Mesenchymal stem cell (in vitro differentiated cells and primary cell): ENCODE results near the gene SPDYE3.
"Not testable (repeated sequence)": the region's sequence is repeated elsewhere in the genome, so short reads cannot be mapped to it uniquely, and the experiment has no call there.

ENCODE experiments used
- DNase-seq: peaks from one replicate; pipeline ENCODE4 v3.0.0-alpha.2; 2013
- H2AFZ ChIP-seq: one replicate; pipeline ENCODE4 v1.6.1; 2013; ENCODE audit warnings: low read depth, mild to moderate bottlenecking, control low read depth, inconsistent platforms, low read length, moderate library complexity
- H2AK5ac ChIP-seq: 2 replicates; pipeline ENCODE4 v1.6.1; 2013; ENCODE audit warnings: low read length, moderate library complexity, mild to moderate bottlenecking, inconsistent platforms; ENCODE audit not compliant: severe bottlenecking
- H2BK120ac ChIP-seq: one replicate; pipeline ENCODE4 v1.6.1; 2013; ENCODE audit warnings: low read depth, mild to moderate bottlenecking, inconsistent platforms, low read length, moderate library complexity
- H2BK12ac ChIP-seq, 2 experiments: one replicate each; pipeline ENCODE4 v1.6.1; 2013; ENCODE audit warnings: inconsistent platforms in 2 of 2, low read length in 2 of 2, mild to moderate bottlenecking in 2 of 2, moderate library complexity in 2 of 2, control low read depth in 1 of 2
- H2BK15ac ChIP-seq: one replicate; pipeline ENCODE4 v1.6.1; 2013; ENCODE audit warnings: mild to moderate bottlenecking, low read depth, inconsistent platforms; ENCODE audit not compliant: poor library complexity, severe bottlenecking
- H2BK5ac ChIP-seq: 2 replicates; pipeline ENCODE4 v1.6.1; 2013; ENCODE audit warnings: low read depth, mild to moderate bottlenecking, low read length, control low read depth, inconsistent platforms; ENCODE audit not compliant: poor library complexity, severe bottlenecking
- H3K14ac ChIP-seq, 2 experiments: one replicate each; pipeline ENCODE4 v1.6.1; 2013; ENCODE audit warnings: inconsistent platforms in 2 of 2, low read length in 2 of 2, control low read depth in 1 of 2, mild to moderate bottlenecking in 1 of 2, moderate library complexity in 1 of 2
- H3K18ac ChIP-seq, 2 experiments: one replicate each; pipeline ENCODE4 v1.6.1; 2013; ENCODE audit warnings: inconsistent platforms in 2 of 2, low read length in 2 of 2, control low read depth in 1 of 2, low read depth in 1 of 2, mild to moderate bottlenecking in 1 of 2
- H3K23ac ChIP-seq, 2 experiments: one replicate each; pipeline ENCODE4 v1.6.1; 2013; ENCODE audit warnings: inconsistent platforms in 2 of 2, low read length in 2 of 2, mild to moderate bottlenecking in 2 of 2, moderate library complexity in 2 of 2, control low read depth in 1 of 2
- H3K27ac ChIP-seq: 2 replicates; pipeline ENCODE4 v1.5.1; 2013; ENCODE audit warnings: mild to moderate bottlenecking, moderate library complexity, low read length, control low read depth, inconsistent platforms; ENCODE audit not compliant: poor library complexity, severe bottlenecking
- H3K27me3 ChIP-seq, 2 experiments: 2 replicates each; pipeline versions ENCODE4 v1.6.1 to v1.7.0; 2013; ENCODE audit warnings: low read length in 2 of 2, mild to moderate bottlenecking in 2 of 2, moderate library complexity in 2 of 2, control low read depth in 1 of 2, inconsistent platforms in 1 of 2; ENCODE audit not compliant: control insufficient read depth in 1 of 2, insufficient read depth in 1 of 2
- H3K36me3 ChIP-seq, 2 experiments: 2 replicates each; pipeline versions ENCODE4 v1.6.1 to v1.7.0; 2013; ENCODE audit warnings: low read length in 2 of 2, control low read depth in 1 of 2, inconsistent platforms in 1 of 2, low read depth in 1 of 2, mild to moderate bottlenecking in 1 of 2; ENCODE audit not compliant: insufficient read depth in 2 of 2, control insufficient read depth in 1 of 2
- H3K4ac ChIP-seq, 2 experiments: one replicate each; pipeline ENCODE4 v1.6.1; 2013; ENCODE audit warnings: inconsistent platforms in 2 of 2, low read length in 2 of 2, mild to moderate bottlenecking in 2 of 2, moderate library complexity in 2 of 2, control low read depth in 1 of 2, low read depth in 1 of 2
- H3K4me1 ChIP-seq: 2 replicates; pipeline ENCODE4 v1.6.1; 2013; ENCODE audit warnings: low read depth, low read length, control low read depth; ENCODE audit not compliant: control insufficient read depth, insufficient read depth
- H3K4me2 ChIP-seq: 2 replicates; pipeline ENCODE4 v1.6.1; 2013; ENCODE audit warnings: low read length, mild to moderate bottlenecking, inconsistent platforms; ENCODE audit not compliant: poor library complexity, severe bottlenecking
- H3K4me3 ChIP-seq, 2 experiments: 2 replicates each; pipeline versions ENCODE4 v1.5.1 to v1.7.0; 2013; ENCODE audit warnings: low read length in 2 of 2, mild to moderate bottlenecking in 2 of 2, control low read depth in 1 of 2, low read depth in 1 of 2; ENCODE audit not compliant: insufficient read depth in 1 of 2
- H3K79me1 ChIP-seq: replicated peaks from 2 replicates; pipeline ENCODE4 v1.6.1; 2013; ENCODE audit warnings: mild to moderate bottlenecking, control low read depth, low read length, inconsistent platforms; ENCODE audit not compliant: poor library complexity, severe bottlenecking
- H3K9ac ChIP-seq: 2 replicates; pipeline ENCODE4 v1.7.0; 2013; ENCODE audit warnings: mild to moderate bottlenecking, low read length, moderate library complexity
- H3K9me3 ChIP-seq: 2 replicates; pipeline ENCODE4 v1.7.0; 2013; ENCODE audit warnings: mild to moderate bottlenecking, low read length; ENCODE audit not compliant: control insufficient read depth
- H4K8ac ChIP-seq: one replicate; pipeline ENCODE4 v1.6.1; 2013; ENCODE audit warnings: inconsistent platforms, mild to moderate bottlenecking, low read length, moderate library complexity
- H4K91ac ChIP-seq: one replicate; pipeline ENCODE4 v1.6.1; 2013; ENCODE audit warnings: mild to moderate bottlenecking, low read length, inconsistent platforms
- WGBS: methylation state at CpG from one replicate; pipeline ENCODE4 v1.1.7; 2013; ENCODE audit warnings: mixed read lengths; 5-methylcytosine and 5-hydroxymethylcytosine counted together

SPDYE3 gene

DNA sequence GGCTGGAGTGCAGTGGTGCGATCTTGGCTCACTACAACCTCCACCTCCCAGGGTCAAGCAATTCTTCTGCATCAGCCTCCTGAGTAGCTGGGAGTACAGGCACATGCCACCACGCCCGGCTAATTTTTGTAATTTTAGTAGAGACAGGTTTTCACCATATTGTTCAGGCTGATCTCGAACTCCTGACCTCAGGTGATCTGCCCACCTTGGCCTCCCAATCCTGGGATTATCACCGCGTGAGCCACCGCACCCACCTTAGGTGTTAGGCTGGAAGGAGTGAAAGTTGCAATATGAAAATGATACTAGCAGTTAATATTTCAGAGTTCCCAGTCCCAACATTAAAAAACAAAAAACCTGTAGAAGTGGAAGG, 58.5 kb downstream of the SPDYE3 start:
- H3K14ac ChIP-seq, H2AK5ac ChIP-seq, H3K4ac ChIP-seq, H3K23ac ChIP-seq, H2BK15ac ChIP-seq, H2BK5ac ChIP-seq, H3K9ac ChIP-seq, H3K4me3 ChIP-seq, H3K27me3 ChIP-seq, H2BK12ac ChIP-seq, H4K91ac ChIP-seq, H3K4me2 ChIP-seq, H3K4me1 ChIP-seq, H3K79me1 ChIP-seq, H3K27ac ChIP-seq, H3K18ac ChIP-seq, DNase-seq, H3K9me3 ChIP-seq, H2BK120ac ChIP-seq, H2AFZ ChIP-seq: not testable (repeated sequence)
- peaks cover 21 to 30% of the 10 kb centered on the region in 2 experiments for H3K36me3 ChIP-seq
- whole genome bisulfite sequencing = 100% methylated on average over 3 of the region's 7 CpGs
- H4K8ac ChIP-seq = peak overlapping the region; percentile 29

DNA sequence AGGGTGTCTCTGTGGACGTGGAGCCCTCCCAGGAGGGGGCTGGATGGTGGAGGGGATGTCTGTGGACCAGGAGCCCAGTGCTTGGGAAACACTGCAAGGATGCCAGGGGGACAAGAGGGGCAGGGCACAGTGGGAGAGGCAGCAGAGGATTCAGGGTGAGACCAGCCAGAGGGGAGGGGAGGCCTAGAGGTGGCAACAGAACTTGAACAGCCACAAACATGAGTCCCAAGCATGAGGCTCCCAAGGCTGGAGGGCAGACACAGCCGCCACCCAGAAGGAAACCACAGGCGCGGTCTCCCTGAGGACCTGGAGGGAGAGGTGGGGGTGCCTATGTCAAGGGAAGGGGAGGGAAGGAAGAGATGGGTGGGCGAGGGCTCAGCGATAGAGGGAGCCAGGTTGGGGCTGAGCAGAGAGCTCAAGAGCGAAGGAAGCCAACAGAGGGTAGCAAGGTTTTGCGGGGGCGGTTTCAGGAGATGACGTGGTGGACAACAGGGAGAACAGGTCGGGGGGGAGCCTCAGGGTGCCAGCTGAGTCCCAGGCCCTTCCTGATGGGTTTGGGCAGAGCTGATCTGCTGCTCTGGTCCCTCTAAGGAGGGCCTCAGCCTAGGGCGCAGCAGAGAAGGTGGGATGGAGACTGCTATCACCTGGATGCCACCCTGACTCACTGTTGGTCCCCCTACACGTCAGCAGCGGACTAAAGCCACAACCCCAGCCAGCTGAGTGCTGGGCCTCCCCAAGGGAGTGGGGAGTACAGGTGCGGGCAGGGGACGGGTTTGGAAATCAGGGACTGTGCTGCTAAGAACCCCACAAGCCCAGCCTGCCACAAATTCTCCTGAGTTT, 59.1 kb downstream of the SPDYE3 start:
- H3K4me1 ChIP-seq = peaks cover 3% of the 10 kb centered on the region
- H2BK12ac ChIP-seq = no peak overlapping the region
- no peaks in the 10 kb centered on the region for H3K27me3 ChIP-seq
- no peak overlapping the region for H3K9ac ChIP-seq
- H3K36me3 ChIP-seq = peaks cover 14 to 24% of the 10 kb centered on the region in 2 experiments
- no peak overlapping the region for H3K4me2 ChIP-seq
- no peak overlapping the region for H2BK5ac ChIP-seq
- no peak for DNase-seq
- H3K18ac ChIP-seq = no peak overlapping the region
- no peak overlapping the region for H2BK120ac ChIP-seq
- no peak overlapping the region for H3K23ac ChIP-seq
- H2AK5ac ChIP-seq = no peak overlapping the region
- H4K8ac ChIP-seq = peak overlapping the region; percentile 29
- no peak overlapping the region for H2BK15ac ChIP-seq
- H3K4me3 ChIP-seq = no peak overlapping the region
- 96% methylated on average over 16 of the region's 16 CpGs for WGBS
- H3K14ac ChIP-seq = no peak overlapping the region
- H3K27ac ChIP-seq = no peak overlapping the region
- H4K91ac ChIP-seq = peak overlapping the region; percentile 35
- no peak overlapping the region for H3K4ac ChIP-seq
- no peaks in the 10 kb centered on the region for H3K9me3 ChIP-seq
- H3K79me1 ChIP-seq = peaks cover 2% of the 10 kb centered on the region
- no peak overlapping the region for H2AFZ ChIP-seq

DNA sequence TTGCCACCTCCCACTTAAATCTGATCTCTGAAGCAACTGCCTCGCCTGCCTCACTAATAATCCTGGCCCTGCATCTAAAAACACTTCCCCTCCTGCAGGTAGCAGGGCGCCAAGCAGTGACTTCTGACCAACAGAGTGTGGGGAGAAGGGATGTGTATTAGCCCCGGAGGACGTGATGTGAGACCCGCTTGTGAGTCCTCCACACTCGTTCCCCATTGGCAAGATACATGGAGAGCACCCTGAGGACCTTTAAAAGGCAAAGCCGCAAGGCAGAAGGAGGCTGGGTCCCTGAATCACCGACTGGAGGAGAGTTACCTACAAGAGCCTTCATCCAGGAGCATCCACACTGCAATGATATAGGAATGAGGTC, 59.7 kb downstream of the SPDYE3 start:
- no peak overlapping the region for H3K4ac ChIP-seq
- H3K9ac ChIP-seq = no peak overlapping the region
- no peak overlapping the region for H3K4me3 ChIP-seq
- H2BK12ac ChIP-seq = no peak overlapping the region
- H4K91ac ChIP-seq = no peak overlapping the region
- H2BK15ac ChIP-seq = no peak overlapping the region
- no peaks in the 10 kb centered on the region for H3K27me3 ChIP-seq
- H3K23ac ChIP-seq = no peak overlapping the region
- no peak overlapping the region for H2AFZ ChIP-seq
- WGBS = 90% methylated on average over 7 of the region's 8 CpGs
- no peak overlapping the region for H2BK120ac ChIP-seq
- no peak overlapping the region for H3K14ac ChIP-seq
- no peak overlapping the region for H4K8ac ChIP-seq
- H3K36me3 ChIP-seq = peaks cover 13 to 18% of the 10 kb centered on the region in 2 experiments
- peaks cover 4% of the 10 kb centered on the region for H3K4me1 ChIP-seq
- no peak overlapping the region for H3K4me2 ChIP-seq
- no peak overlapping the region for H2BK5ac ChIP-seq
- no peaks in the 10 kb centered on the region for H3K79me1 ChIP-seq
- H3K27ac ChIP-seq = no peak overlapping the region
- no peak for DNase-seq
- no peak overlapping the region for H3K18ac ChIP-seq
- no peaks in the 10 kb centered on the region for H3K9me3 ChIP-seq
- no peak overlapping the region for H2AK5ac ChIP-seq

- no peak overlapping the region for H3K4me2 ChIP-seq
- H3K79me1 ChIP-seq = no peaks in the 10 kb centered on the region
- no peak overlapping the region for H3K4me3 ChIP-seq
- DNase-seq = no peak
- no peak overlapping the region for H4K91ac ChIP-seq
- H3K27ac ChIP-seq = no peak overlapping the region
- no peak overlapping the region for H2AK5ac ChIP-seq
- 91% methylated on average over 9 of the region's 12 CpGs for WGBS
- H2BK15ac ChIP-seq = no peak overlapping the region
- no peak overlapping the region for H3K4ac ChIP-seq
- H2BK5ac ChIP-seq = no peak overlapping the region
- no peaks in the 10 kb centered on the region for H3K9me3 ChIP-seq
- H2AFZ ChIP-seq = no peak overlapping the region
- no peak overlapping the region for H3K9ac ChIP-seq
- peaks cover 7 to 11% of the 10 kb centered on the region in 2 experiments for H3K36me3 ChIP-seq
- no peak overlapping the region for H2BK12ac ChIP-seq
- no peak overlapping the region for H3K23ac ChIP-seq
- H3K27me3 ChIP-seq = no peaks in the 10 kb centered on the region
- H2BK120ac ChIP-seq = no peak overlapping the region
- no peak overlapping the region for H3K14ac ChIP-seq
- H3K18ac ChIP-seq = no peak overlapping the region
- H3K4me1 ChIP-seq = peaks cover 6% of the 10 kb centered on the region
- H4K8ac ChIP-seq = no peak overlapping the region
These were observed 60.4 kb downstream of the SPDYE3 start for GRCh38 chr7:100367676-100368613.
